ENCODE data around the gene HDAC7. TPM values are rescaled to one million over a fixed set of nuclear protein-coding genes. Genes with fewer than 3 reads are reported as not detected.

HDAC7 gene
- total RNA-seq, 1 donor from 2014 or later, result 67.9 TPM

DNA sequence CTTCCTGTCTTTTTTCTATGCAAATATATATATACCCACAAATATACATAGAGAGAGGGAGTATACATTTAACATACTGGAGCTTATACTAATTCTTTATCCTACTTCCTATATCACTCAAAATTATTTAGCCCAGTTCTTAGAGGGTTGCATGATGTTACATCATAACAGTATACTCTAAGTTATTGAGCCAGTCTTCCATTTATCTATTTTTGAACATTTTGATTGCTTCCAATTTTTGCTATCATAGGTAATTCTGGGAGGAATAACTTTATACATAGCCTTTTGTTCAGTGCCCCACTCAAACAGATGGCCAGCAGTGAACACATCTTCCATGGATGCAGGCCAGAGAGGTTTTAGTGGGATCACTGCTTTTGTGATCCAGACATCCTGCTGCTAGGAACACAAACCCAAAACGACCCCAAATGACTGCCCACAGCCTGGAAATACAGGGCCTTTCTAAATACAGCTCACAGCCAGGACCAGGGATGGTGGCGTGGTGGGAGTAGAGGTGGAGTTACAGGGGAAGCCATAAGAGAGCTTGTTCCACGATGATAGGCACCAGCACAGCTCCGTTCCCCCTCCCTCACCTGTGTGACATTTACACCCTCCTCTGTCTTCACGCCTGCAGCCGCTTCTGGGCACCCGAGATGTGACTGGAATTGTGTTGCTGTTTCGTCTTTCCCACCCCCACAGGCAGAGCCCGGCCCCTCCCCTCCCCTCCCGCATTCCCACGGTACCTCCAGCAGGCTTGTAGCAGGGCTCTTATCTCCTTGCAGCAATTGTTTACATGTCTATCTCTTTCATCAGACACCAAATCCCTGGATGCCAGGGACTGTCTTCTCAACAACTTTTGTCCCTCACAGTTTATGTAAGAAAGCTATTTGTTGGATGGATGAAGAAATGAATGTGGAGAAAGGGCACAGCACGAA is 30.7 kb upstream of the HDAC7 start:
- Mint-ChIP-seq H3K4me1 (ENCODE audit: low read depth, unreplicated experiment) (no peaks in the 10 kb centered on the region), H3K27me3 (ENCODE audit: unreplicated experiment) (no peaks in the 10 kb centered on the region), H3K27ac (ENCODE audit: unreplicated experiment) (no peak overlapping the region), H3K36me3 (ENCODE audit: unreplicated experiment) (no peaks in the 10 kb centered on the region), H3K9me3 (ENCODE audit: unreplicated experiment) (peaks cover 1% of the 10 kb centered on the region), H3K4me3 (ENCODE audit: unreplicated experiment) (no peak overlapping the region)
- DNase-seq, result no peak
- TF ChIP-seq, protein P1, sequence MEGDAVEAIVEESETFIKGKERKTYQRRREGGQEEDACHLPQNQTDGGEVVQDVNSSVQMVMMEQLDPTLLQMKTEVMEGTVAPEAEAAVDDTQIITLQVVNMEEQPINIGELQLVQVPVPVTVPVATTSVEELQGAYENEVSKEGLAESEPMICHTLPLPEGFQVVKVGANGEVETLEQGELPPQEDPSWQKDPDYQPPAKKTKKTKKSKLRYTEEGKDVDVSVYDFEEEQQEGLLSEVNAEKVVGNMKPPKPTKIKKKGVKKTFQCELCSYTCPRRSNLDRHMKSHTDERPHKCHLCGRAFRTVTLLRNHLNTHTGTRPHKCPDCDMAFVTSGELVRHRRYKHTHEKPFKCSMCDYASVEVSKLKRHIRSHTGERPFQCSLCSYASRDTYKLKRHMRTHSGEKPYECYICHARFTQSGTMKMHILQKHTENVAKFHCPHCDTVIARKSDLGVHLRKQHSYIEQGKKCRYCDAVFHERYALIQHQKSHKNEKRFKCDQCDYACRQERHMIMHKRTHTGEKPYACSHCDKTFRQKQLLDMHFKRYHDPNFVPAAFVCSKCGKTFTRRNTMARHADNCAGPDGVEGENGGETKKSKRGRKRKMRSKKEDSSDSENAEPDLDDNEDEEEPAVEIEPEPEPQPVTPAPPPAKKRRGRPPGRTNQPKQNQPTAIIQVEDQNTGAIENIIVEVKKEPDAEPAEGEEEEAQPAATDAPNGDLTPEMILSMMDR (IDR thresholded peaks at IDR 0.05; ENCODE audit: partially characterized antibody, unreplicated experiment), result no peak

DNA sequence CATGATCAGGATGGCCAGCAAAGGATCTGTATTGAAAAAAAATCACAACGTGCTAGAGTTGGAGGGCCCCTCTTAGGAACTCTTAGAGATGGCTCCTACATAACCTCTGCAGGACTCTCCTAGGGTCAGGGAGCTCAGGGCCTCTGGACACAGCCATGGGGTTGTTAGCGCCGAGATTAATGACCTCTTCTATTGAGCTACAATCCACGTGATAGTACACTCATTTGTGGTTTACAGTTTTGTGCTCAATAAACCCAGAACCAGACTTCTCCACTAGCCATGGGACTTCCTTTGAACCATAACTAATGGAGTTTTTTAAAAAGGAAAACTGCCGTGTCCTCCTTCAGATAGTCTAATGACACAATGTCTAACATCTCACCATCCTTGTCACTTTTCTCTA is 29.6 kb upstream of the HDAC7 start:
- H3K36me3 Mint-ChIP-seq (ENCODE audit: unreplicated experiment), result no peaks in the 10 kb centered on the region
- DNase-seq, result no peak
- TF ChIP-seq, protein P1 (IDR thresholded peaks at IDR 0.05; ENCODE audit: partially characterized antibody, unreplicated experiment), result no peak
- peaks cover 4% of the 10 kb centered on the region for H3K9me3 Mint-ChIP-seq (ENCODE audit: unreplicated experiment)
- H3K4me1 Mint-ChIP-seq (ENCODE audit: low read depth, unreplicated experiment), result no peaks in the 10 kb centered on the region
- H3K27ac Mint-ChIP-seq (ENCODE audit: unreplicated experiment), result no peak overlapping the region
- H3K27me3 Mint-ChIP-seq (ENCODE audit: unreplicated experiment), result no peaks in the 10 kb centered on the region
- H3K4me3 Mint-ChIP-seq (ENCODE audit: unreplicated experiment), result no peak overlapping the region

DNA sequence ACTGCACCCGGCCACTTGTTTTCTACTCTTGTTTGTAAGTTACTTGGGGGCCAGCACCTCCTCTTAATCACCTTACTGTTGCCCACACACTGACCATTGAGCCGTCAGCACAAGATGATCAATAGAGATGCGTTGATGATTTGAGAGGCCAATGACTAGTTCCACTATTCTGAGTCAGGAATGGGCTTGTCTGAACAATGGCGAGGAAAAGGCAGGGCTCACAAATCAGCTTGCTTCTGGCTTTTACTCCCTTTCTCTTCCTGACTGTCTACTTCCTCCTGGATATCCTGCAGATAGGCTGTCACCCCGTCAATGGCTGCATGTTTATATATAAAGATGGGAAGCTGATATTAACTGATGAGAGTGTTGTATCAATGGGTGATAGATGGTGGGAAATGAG is 29.1 kb upstream of the HDAC7 start:
- no peak for DNase-seq
- H3K4me3 Mint-ChIP-seq (ENCODE audit: unreplicated experiment), result no peak overlapping the region
- TF ChIP-seq, protein P1 (IDR thresholded peaks at IDR 0.05; ENCODE audit: partially characterized antibody, unreplicated experiment), result no peak
- no peaks in the 10 kb centered on the region for H3K27me3 Mint-ChIP-seq (ENCODE audit: unreplicated experiment)
- no peaks in the 10 kb centered on the region for H3K36me3 Mint-ChIP-seq (ENCODE audit: unreplicated experiment)
- no peaks in the 10 kb centered on the region for H3K4me1 Mint-ChIP-seq (ENCODE audit: low read depth, unreplicated experiment)
- no peak overlapping the region for H3K27ac Mint-ChIP-seq (ENCODE audit: unreplicated experiment)
- peaks cover 4% of the 10 kb centered on the region for H3K9me3 Mint-ChIP-seq (ENCODE audit: unreplicated experiment)

DNA sequence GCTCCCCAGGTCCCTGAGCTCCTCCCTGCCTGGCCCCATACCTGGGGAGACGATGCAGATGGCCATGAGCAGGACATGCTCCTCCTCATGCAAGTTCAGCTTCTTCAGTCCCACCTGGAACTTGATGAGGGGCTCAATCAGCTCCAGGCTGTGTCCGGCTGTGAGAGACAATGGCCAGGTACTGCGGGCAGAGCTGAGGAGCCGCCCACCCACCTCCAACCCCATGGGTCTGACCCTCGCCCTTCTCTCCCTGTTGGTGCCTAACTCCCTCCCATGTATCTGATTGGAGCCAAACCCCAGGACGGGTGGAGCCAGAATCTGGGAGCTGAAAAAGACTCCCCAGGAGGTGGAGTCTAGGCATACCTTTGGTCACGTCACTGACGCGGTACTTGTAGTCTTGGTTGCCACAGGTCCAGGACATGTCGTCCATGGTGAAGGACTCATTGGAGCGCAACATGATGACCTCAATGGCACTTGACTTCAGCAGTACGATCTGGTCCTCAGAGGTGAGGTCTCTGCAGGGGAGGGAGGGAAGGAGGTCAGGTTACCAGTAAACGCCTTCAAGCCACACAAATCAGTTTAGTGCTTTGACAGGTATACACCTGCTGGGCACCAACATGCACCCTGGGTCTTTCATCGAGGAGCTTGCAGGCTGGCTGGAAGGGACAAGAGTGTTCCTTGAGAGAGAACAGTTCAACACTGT is 26.7 kb upstream of the HDAC7 start:
- Mint-ChIP-seq H3K4me1 (ENCODE audit: low read depth, unreplicated experiment) (no peaks in the 10 kb centered on the region), H3K36me3 (ENCODE audit: unreplicated experiment) (no peaks in the 10 kb centered on the region), H3K27ac (ENCODE audit: unreplicated experiment) (no peak overlapping the region), H3K27me3 (ENCODE audit: unreplicated experiment) (no peaks in the 10 kb centered on the region), H3K4me3 (ENCODE audit: unreplicated experiment) (no peak overlapping the region), H3K9me3 (ENCODE audit: unreplicated experiment) (peaks cover 4% of the 10 kb centered on the region)
- DNase-seq, result no peak
- TF ChIP-seq, protein P1 (IDR thresholded peaks at IDR 0.05; ENCODE audit: partially characterized antibody, unreplicated experiment), result no peak

DNA sequence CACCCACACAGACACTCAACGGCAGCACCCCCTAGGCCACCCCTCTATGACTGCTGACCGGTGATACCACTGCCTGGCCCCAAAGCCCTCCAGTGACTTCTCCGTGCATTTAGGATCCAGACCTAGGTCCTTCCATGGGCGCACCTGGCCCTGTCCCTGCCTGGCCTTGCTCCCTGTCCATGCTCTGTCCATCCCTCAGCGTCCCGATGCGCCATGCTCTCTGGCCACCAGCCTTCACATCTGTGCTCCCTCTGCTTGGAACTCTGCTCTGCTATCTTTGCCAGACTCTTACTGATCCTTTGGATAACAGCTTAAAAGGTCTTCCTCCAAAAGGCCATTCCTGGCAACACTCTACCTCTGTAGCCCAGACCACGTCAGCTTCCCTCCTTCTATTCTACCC is 25.4 kb upstream of the HDAC7 start:
- no peaks in the 10 kb centered on the region for H3K36me3 Mint-ChIP-seq (ENCODE audit: unreplicated experiment)
- DNase-seq, result no peak
- peaks cover 4% of the 10 kb centered on the region for H3K9me3 Mint-ChIP-seq (ENCODE audit: unreplicated experiment)
- H3K4me1 Mint-ChIP-seq (ENCODE audit: low read depth, unreplicated experiment), result no peaks in the 10 kb centered on the region
- H3K27me3 Mint-ChIP-seq (ENCODE audit: unreplicated experiment), result no peaks in the 10 kb centered on the region
- TF ChIP-seq, protein P1 (IDR thresholded peaks at IDR 0.05; ENCODE audit: partially characterized antibody, unreplicated experiment), result no peak
- H3K4me3 Mint-ChIP-seq (ENCODE audit: unreplicated experiment), result no peak overlapping the region
- no peak overlapping the region for H3K27ac Mint-ChIP-seq (ENCODE audit: unreplicated experiment)

Data from glutamatergic neuron (in vitro differentiated cells).